GM18498 (cell line): ENCODE measurements around the gene CRADD.
"Not testable (repeated sequence)": the region's sequence is repeated elsewhere in the genome, so short reads cannot be mapped to it uniquely, and the experiment has no call there.

Experiments
- ATAC-seq: cut with Tn5 transposase; IDR thresholded peaks from one replicate; pipeline ENCODE4 v1.9.1; 2021; ENCODE audit warnings: mild to moderate bottlenecking, moderate library complexity; ENCODE audit not compliant: unreplicated experiment

The CRADD gene

DNA sequence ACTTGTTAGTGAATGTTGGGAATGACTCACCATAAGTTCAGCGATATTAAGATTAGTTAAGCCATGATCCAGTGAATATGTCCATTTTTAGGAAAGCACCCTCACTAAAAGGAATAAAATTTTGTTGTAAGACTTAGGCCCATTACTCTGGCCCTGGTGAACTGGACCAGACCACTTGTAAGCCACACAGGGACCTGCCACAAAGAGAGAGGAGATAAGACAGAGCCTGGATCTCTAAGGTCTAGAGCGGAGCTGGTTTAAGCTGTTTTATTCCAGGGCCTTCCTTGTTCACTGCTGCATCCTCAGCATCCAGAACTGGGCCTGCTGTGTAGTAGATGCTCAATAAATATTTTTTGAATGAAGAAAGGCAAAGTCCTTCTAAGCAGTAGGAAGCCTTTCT, 79.1 kb downstream of the CRADD start:
- ATAC-seq: no peak

- no peak for ATAC-seq
Measured at GRCh38 chr12:93757792-93758694, 80.9 kb downstream of the CRADD start.

GRCh38 chr12:93758801-93759373, 81.7 kb downstream of the CRADD start:
- ATAC-seq: no peak

- ATAC-seq: no peak
Measured at GRCh38 chr12:93759512-93760081, 82.4 kb downstream of the CRADD start.

DNA sequence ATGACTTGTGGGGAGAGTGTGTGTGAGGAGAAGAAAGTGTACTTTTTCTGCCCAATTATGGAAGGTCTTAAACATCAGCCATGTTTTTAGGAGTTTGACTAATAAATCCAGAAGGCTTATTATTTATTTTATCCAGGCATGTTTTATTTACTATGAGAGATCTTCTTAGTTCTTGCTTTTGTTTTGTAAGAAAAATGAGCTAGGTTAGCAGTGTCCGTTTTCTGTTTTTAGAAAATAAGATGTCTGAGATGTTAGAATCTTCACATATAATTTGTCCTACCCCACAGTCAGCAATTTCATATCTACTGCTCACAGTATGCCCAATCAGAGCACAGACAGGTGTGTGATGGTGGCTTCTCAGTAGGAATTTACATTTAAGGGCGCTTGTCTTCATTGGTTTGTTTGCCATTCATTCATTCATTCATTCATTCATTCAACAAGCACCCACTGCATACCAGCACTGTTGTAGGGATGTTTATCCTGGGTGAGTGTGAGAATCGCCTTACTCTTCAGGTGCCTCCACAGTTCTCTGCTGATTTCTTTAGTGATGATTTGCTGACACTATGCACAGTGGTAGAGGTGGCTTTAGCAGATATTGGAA, 83.2 kb downstream of the CRADD start:
- no peak for ATAC-seq

DNA sequence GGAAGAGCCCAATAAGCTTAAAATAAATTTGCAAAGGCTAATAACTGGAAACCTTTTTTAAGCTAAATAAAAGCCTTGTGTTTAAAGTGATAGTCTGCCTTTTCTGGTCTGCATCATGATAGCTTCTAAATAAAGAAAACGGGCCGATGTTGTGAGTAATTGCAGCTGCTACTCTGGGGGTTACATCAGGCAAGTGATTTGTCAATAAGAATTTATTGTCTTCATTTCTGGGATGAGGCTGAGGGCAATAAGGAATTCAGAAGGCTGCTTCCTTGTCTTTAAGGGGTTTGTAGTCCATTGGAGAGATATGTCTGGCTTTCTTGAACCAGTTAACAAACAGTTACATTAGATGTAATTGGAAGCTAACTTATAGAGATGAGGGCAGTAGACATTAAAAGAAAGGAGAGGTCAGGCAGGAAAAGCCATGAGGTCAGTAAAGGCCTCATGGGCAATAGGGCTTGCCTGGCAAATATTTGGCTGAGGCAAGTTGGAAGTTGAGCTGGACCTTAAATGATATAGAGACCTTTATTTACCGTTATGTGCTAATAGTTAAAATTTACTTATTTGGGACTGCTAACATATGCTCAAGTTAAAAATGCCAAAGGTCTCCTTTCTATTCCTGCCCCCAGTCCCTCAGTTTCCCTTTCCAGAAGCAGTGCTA, 85.0 kb downstream of the CRADD start:
- no peak for ATAC-seq

- no peak for ATAC-seq
Measured at GRCh38 chr12:93762912-93763553, 85.9 kb downstream of the CRADD start.

DNA sequence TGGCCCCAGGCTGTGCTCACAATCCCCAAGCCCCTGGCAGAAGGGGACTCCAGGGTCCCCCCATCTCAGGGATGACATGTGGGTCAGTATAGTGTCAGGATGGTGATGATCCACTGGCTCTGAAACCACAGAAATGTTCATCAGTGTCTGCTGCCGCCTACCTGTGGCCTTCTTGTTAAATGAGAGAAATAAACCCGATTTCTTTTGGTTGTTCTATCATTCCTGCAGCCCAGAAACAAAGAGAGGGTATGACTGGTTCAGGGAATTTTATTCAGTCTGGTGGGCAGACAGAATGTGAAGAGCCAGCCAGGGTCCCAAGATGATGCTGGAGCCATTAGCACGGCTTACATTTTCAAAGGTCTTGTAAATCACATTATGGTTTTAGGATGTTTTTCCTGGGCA, 86.6 kb downstream of the CRADD start:
- ATAC-seq: no peak

GRCh38 chr12:93766371-93766770, 89.2 kb downstream of the CRADD start:
- ATAC-seq: no peak

DNA sequence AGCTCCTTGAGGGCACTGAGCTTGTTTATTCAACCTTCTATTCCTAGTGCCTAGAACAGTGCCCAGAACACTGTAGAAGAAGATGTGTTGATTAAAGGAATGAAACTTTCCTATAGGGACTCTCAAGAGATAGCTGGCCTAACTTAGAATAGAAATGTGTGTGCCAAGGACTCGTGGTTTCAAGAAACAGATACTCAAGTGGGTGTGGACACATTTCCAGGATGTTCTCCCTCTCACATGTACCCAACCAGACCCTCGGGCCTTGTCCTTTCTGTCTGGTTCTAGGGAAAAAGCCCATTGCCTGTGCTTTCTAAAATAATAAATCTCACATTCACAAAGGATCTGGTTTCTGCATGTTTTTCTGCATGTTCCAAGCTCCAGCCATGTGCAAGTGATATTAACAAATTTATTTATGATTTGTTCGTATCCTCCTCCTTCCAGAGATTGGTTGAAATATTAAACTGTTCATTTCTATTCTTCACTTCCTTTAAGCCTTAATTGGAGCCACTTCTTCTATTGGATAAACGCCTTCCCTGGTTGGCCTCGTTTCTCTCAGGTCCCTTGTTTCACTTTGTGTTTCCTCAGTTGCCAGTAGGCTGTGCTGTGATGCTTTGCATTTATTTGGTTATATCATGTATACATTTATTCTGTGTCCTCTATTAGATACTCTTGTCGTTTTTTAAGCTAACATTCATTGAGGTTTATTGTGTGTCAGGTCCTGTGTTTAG, 89.8 kb downstream of the CRADD start:
- ATAC-seq: no peak

- no peak for ATAC-seq
Measured at GRCh38 chr12:93767524-93767863, 90.3 kb downstream of the CRADD start.

GRCh38 chr12:93772003-93772700, 95.0 kb downstream of the CRADD start:
- no peak for ATAC-seq

DNA sequence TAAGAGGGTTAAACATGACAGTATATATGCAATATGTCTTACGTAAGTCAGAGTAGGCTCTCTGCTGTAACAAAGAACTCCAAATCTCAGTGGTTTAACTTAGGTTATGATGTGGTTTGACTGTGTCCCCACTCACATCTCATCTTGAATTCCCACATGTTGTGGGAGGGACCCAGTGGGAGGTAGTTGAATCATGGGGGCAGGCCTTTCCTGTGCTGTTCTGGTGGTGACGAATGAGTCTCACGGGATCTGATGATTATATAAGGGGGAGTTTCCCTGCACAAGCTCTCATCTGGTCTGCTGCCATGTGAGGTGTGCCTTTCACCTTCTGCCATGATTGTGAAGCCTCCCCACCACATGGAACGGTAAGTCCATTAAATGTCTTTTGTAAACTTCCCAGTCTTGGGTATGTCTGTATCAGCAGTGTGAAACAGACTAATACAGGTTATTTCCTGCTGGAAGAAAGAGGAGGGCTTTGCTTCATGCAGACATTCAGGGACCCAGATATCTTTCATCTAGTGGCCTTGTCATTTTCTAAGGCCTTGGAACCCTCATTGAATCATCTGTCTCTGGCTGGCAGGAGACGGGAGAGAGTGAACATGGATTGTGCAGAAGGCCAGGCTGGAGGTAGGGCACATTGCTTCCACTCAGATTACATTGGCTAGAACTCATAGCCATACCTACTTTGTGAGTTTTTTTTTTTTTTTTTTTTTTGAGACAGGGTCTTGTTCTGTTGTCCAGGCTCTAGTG, 96.1 kb downstream of the CRADD start:
- ATAC-seq: no peak

GRCh38 chr12:93776581-93777018, 99.4 kb downstream of the CRADD start:
- ATAC-seq: no peak

- no peak for ATAC-seq
Measured at GRCh38 chr12:93777254-93777653, 100.1 kb downstream of the CRADD start.

DNA sequence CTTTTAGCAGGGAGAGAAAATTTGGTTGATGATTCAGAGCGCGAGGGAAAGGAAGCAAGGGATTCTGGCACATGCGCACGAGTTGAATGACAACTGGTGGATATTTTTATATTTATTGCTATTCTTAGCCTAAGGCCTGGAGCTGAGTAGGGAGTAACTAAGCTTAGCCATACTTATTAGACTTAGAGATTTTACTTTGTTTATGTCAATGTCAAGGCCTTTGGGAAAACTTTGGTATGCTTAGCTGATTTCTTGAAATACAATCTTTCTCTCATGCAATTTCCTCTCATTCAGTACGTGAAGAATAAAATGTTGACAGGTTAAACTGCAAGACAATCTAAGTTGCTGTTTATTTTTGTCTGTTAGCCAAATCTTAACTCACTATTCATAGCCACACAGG, 101.1 kb downstream of the CRADD start:
- ATAC-seq: no peak

GRCh38 chr12:93778766-93779165, 101.6 kb downstream of the CRADD start:
- ATAC-seq: no peak

DNA sequence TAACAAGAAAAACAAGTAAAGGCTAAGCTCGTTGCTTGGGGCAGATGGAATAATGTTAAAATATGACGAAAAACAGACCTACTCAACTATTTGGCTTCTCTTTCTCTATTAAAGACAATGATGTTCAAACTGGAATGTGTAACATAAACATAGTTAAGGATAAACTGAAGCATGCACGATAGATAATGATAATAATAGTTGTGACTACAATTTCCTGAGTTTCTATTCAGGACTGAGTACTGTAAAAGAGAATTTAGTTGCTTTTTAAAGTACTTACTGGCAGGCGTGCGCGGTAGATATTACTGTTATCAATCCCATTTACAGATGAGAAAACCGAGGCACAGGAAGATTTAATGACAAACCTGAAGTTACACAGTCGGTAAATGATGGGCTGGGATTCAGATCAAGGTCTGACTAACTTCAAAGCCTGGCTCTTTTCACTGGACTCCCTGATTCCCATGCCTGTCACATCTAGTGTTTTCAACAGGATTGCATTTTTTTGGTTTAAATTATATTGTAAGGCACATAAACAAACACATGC, 103.0 kb downstream of the CRADD start:
- no peak for ATAC-seq

DNA sequence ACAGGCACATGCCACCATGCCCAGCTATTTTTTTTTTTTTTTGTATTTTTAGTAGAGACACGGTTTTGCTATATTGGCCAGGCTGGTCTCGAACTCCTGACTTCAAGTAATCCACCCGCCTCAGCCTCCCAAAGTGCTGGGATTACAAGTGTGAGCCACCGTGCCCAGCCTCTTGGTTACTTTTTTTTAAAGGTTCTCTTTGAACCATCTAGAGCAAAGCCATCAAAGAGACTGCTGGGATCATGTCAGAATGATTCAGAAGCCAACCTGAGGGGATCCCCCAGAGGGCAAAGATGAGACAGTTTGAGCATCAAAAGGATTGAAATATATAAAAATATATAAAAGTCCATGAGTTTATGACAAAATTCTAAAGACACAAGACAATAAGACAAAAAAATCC, 103.7 kb downstream of the CRADD start:
- not testable (repeated sequence) for ATAC-seq
